HepG2 (cell line): ENCODE measurements around the gene TMEM131L. TPM values are rescaled to one million over a fixed set of nuclear protein-coding genes. Genes with fewer than 3 reads are reported as not detected.

Experiments used
- FOXK2 ChIP-seq: fragments of 450-650 bp; IDR thresholded peaks from 2 replicates; pipeline ENCODE4 v1.6.1; 2016
- SMAD3 ChIP-seq: sonication (generic); formaldehyde crosslinking; IDR thresholded peaks from 2 replicates; pipeline ENCODE4 v1.4.0; 2020; ENCODE audit warnings: missing genetic modification reagents
- TCF7 ChIP-seq: sonication (generic); IDR thresholded peaks from 2 replicates; pipeline ENCODE4 v1.6.1; 2016; ENCODE audit warnings: antibody characterized with exemption, low read depth
- XBP1 ChIP-seq: sonication (generic); formaldehyde crosslinking; IDR thresholded peaks from 2 replicates; pipeline ENCODE4 v1.5.0; 2020; ENCODE audit warnings: missing genetic modification reagents
- YY1 ChIP-seq: IDR thresholded peaks from 2 replicates; pipeline ENCODE4 v1.6.1; 2011; ENCODE audit warnings: low read length, low read depth, moderate library complexity, mild to moderate bottlenecking; ENCODE audit not compliant: insufficient read depth, insufficient replicate concordance
- ZNF232 ChIP-seq: sonication (generic); formaldehyde crosslinking; IDR thresholded peaks from 2 replicates; pipeline ENCODE4 v1.4.0; 2020; ENCODE audit warnings: missing genetic modification reagents, borderline replicate concordance
- ZZZ3 ChIP-seq: sonication (generic); formaldehyde crosslinking; IDR thresholded peaks from 2 replicates; pipeline ENCODE4 v1.4.0; 2020; ENCODE audit warnings: missing genetic modification reagents, mild to moderate bottlenecking, borderline replicate concordance
- polyA plus RNA-seq, 8 experiments: library from polyadenylated mRNA; depleted of rRNA in 3 of 8; stranded (reverse) in 7 of 8; unstranded in 1 of 8; fragments of >200 nt; fragmentation: Illumina TruSeq in 4 of 8; extraction: Trizol in 4 of 8; gene quantifications; 2 replicates each; pipeline versions ENCODE4 v1.2.1 to v1.2.3, GENCODE V29; 2011 to 2016; ENCODE audit warnings: low read depth in 4 of 8, missing spikeins in 1 of 8, mixed read lengths in 1 of 8; ENCODE audit not compliant: insufficient read depth in 1 of 8
- total RNA-seq, 5 experiments: library from RNA; depleted of rRNA; stranded (reverse); fragments of >200 nt; fragmentation: Illumina TruSeq; extraction: Trizol; gene quantifications; 2 replicates each; pipeline ENCODE4 v1.2.3, GENCODE V29; 2016; ENCODE audit warnings: low read depth in 1 of 5
- TF ChIP-seq, protein P1 (sequence below): fragments of 450-650 bp; IDR thresholded peaks from 2 replicates; pipeline ENCODE4 v1.6.1; 2017
- TF ChIP-seq, protein P2 (sequence below): sonication (generic); formaldehyde crosslinking; IDR thresholded peaks from 2 replicates; pipeline ENCODE4 v1.4.0; 2020; ENCODE audit warnings: missing genetic modification reagents

Gene TMEM131L
- total and polyA plus RNA-seq, 2 of the 13 experiments (the other 11 are each of a cell fraction or from before 2014, with no cell fraction given): 2.2 to 4.5 TPM

DNA sequence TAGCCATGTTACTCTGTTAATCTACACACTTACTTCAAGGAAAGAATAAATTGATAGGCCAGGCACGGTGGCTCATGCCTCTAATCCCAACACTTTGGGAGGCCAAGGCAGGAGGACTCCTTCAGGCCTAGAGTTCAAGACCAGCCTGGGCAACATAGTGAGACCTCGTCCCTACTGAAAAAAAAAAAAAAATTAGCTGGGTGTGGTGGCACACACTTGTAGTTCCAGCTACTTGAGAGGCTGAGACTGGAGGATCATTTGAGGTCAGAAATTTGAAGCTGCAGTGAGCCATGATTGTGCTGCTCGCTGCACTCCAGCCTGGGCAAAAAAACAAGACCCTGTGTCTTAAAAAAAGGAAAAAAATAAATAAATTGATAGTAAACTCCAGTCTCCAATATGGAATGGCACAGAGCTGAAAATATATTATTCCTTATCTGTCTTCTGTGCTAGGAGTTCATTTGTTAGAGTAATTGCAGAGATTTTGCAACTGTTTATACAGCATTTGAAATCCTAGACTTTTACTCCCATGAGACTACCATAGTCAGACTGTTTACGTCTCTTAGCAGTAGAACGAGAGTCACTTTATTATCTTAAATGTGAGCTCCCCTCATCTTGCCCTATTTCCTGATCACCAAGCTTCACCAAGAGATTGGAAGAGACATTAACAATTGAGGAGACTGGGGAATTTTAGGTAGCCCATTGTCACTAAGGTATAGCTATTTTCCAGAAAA, 18.8 kb upstream of the TMEM131L start (continued):
- TF ChIP-seq YY1 (no peak), TCF7 (no peak), ZZZ3 (CRISPR knock-in tag) (no peak), SMAD3 (CRISPR knock-in tag) (no peak), FOXK2 (no peak), XBP1 (CRISPR knock-in tag) (no peak), ZNF232 (CRISPR knock-in tag) (no peak)
- TF ChIP-seq, protein P1, sequence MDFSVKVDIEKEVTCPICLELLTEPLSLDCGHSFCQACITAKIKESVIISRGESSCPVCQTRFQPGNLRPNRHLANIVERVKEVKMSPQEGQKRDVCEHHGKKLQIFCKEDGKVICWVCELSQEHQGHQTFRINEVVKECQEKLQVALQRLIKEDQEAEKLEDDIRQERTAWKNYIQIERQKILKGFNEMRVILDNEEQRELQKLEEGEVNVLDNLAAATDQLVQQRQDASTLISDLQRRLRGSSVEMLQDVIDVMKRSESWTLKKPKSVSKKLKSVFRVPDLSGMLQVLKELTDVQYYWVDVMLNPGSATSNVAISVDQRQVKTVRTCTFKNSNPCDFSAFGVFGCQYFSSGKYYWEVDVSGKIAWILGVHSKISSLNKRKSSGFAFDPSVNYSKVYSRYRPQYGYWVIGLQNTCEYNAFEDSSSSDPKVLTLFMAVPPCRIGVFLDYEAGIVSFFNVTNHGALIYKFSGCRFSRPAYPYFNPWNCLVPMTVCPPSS: no peak
- TF ChIP-seq, protein P2, sequence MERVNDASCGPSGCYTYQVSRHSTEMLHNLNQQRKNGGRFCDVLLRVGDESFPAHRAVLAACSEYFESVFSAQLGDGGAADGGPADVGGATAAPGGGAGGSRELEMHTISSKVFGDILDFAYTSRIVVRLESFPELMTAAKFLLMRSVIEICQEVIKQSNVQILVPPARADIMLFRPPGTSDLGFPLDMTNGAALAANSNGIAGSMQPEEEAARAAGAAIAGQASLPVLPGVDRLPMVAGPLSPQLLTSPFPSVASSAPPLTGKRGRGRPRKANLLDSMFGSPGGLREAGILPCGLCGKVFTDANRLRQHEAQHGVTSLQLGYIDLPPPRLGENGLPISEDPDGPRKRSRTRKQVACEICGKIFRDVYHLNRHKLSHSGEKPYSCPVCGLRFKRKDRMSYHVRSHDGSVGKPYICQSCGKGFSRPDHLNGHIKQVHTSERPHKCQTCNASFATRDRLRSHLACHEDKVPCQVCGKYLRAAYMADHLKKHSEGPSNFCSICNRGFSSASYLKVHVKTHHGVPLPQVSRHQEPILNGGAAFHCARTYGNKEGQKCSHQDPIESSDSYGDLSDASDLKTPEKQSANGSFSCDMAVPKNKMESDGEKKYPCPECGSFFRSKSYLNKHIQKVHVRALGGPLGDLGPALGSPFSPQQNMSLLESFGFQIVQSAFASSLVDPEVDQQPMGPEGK (CRISPR knock-in tag): no peak
